Fibroblast of mammary gland (primary cell): ENCODE measurements around the gene CISTR.

ENCODE experiments used
- DNase-seq: peaks from one replicate; pipeline ENCODE4 v3.0.0-alpha.2; 2010; ENCODE audit warnings: low read depth
- H3K4me3 ChIP-seq: 2 replicates; pipeline ENCODE4 v1.5.1; 2011; ENCODE audit warnings: low read depth, mild to moderate bottlenecking, low read length, moderate library complexity; ENCODE audit not compliant: control insufficient read depth
- TF ChIP-seq, protein P1 (sequence below): conservative IDR thresholded peaks from 2 replicates; pipeline ENCODE4 v1.5.1; 2011; ENCODE audit warnings: low read depth, low read length, inconsistent platforms; ENCODE audit not compliant: control insufficient read depth, insufficient read depth

CISTR gene

DNA sequence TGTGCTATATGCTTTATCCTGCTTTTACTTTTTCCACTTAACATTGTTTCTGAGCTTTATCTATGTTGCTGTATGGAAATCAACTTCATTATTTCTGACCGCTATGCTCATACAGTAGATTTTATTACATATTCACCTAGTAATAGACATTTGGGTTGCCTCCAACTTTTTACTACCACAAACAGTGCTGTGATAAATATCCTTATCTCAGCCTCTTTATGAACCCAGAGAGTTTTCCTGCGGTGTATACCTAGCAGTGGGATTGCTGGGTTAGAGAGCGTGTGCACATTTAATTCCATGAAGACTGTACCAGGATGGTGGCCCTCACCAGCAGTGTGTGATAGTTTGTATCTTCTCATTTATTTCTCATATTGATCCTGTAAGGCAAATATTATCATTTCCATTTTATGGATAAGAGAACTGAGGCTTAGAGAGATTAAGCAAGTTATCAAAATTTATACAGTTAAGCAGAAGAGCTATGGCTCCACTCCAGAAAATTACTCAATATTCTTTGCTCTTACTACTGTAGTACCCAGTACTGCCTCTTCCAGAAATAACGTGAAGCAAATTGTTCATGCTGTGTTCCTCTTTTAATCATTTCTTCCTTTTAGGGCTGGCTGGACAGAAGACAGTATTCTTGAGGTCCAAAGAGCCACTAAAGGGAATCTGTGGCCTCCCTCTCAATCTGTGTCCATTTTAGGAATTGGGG lies 26.3 kb upstream of the CISTR start:
- no peak overlapping the region for H3K4me3 ChIP-seq
- TF ChIP-seq, protein P1, sequence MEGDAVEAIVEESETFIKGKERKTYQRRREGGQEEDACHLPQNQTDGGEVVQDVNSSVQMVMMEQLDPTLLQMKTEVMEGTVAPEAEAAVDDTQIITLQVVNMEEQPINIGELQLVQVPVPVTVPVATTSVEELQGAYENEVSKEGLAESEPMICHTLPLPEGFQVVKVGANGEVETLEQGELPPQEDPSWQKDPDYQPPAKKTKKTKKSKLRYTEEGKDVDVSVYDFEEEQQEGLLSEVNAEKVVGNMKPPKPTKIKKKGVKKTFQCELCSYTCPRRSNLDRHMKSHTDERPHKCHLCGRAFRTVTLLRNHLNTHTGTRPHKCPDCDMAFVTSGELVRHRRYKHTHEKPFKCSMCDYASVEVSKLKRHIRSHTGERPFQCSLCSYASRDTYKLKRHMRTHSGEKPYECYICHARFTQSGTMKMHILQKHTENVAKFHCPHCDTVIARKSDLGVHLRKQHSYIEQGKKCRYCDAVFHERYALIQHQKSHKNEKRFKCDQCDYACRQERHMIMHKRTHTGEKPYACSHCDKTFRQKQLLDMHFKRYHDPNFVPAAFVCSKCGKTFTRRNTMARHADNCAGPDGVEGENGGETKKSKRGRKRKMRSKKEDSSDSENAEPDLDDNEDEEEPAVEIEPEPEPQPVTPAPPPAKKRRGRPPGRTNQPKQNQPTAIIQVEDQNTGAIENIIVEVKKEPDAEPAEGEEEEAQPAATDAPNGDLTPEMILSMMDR = no peak
- DNase-seq = peak; percentile 49

GRCh38 chr12:53777412-53777811 lies 25.6 kb upstream of the CISTR start:
- H3K4me3 ChIP-seq = no peak overlapping the region
- DNase-seq = no peak
- TF ChIP-seq, protein P1 = no peak

DNA sequence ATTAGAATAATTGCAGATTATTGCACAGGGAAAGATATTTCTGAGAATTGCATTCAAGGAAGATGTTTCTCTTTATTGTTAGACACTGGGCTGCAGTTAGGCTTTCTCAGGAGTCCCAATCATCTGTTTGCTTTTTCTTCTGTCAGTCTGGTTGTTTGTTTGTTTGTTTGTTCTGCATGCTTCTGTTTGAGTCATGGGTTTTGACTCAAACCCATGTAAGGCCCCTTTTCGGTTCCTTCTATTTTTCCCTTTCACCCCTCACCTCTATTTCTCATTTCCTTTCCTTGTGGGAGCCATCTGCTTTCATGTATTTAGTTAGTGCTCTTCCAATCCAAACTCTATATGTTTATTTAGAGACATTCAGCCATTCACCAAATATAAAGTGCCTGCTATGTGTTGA lies 25.1 kb upstream of the CISTR start:
- H3K4me3 ChIP-seq = no peak overlapping the region
- TF ChIP-seq, protein P1 = no peak
- no peak for DNase-seq

DNA sequence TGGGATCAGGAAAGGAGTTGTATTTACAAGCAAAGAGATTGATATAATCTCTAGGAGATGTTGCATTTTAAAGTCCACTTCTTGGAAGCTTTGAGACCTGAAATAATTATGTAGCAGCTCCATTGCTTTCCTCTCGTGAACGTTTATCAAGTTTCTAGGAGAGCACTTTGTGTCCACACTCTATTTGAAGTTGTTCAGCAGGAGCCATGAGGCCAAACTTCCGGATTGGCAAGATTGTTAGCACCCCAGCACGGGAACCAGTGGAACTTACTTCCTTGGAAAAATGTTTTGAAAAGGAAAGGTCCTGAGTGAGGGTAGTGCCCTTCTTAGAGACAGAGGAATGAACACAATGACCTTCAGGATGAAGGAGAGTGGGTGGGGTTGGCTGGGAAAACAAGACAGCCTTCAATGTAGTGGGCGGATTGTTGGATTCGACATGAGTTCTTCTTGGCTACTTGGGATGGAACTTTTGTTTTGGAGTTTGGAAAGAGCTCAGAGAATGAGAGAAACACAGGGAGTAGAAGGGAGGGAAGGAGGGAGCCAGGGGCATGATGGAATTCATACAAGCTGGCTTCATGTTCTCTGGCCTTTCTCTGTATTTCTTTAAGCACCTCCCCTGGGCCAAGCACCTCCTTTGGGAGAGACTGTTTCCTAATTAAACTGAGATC lies 23.8 kb upstream of the CISTR start:
- H3K4me3 ChIP-seq = no peak overlapping the region
- TF ChIP-seq, protein P1 = no peak
- DNase-seq = peak; percentile 42

GRCh38 chr12:53770281-53770680 lies 18.5 kb upstream of the CISTR start:
- TF ChIP-seq, protein P1 = no peak
- no peak overlapping the region for H3K4me3 ChIP-seq
- DNase-seq = peak; percentile 99

- TF ChIP-seq, protein P1 = no peak
- no peak overlapping the region for H3K4me3 ChIP-seq
- no peak for DNase-seq
These were observed 17.2 kb upstream of the CISTR start for GRCh38 chr12:53768976-53769375.
